ENCODE results near the gene PHF2. TPM values are rescaled to one million over a fixed set of nuclear protein-coding genes. Genes with fewer than 3 reads are reported as not detected.

Gene PHF2
- total and polyA plus RNA-seq, 9 of the 15 experiments (the other 6 are each of a cell fraction or from before 2014, with no cell fraction given), result 0.37 to 14.4 (median 8.1) TPM

DNA sequence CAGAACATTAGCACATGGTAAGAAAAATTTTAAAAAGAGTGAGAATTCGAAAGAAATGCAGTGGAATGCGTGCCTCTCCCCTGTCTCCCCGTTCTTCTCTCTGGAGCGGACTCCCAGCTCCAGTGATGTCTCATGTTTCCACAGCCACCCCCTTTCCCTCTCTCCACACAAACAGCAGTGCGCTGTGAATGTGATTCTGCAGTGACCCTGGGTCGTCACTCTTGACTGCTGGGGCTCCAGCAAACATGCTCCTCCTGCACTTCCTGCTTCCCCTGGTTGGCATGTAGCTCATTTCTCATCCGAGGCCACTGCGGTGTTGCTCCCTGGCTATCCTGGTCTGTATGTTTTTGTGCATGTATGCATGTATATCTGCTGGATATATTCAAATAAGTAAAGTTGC is 13.3 kb downstream of the PHF2 start:
- no peak overlapping the region for H3K4me2 ChIP-seq (ENCODE audit: insufficient read depth, low read length)
- peaks cover 33% of the 10 kb centered on the region for H3K79me2 ChIP-seq (ENCODE audit: control insufficient read depth, insufficient read depth, low read length)
- ChIA-PET CTCF (ENCODE audit: low intra/inter-chr PET ratio) (no interaction called here), POLR2A (interaction anchor here (1.2 kb wide), 1 partner anchor 9 kb away, joined by 6 read pairs; no protein-coding TSS in a partner anchor)
- H3K4me1 ChIP-seq (replicated peaks in 1 of 2; ENCODE audit: control insufficient read depth in 2 of 2, insufficient read depth in 2 of 2, low read length in 2 of 2), result peaks cover 19 to 26% of the 10 kb centered on the region in 2 experiments
- H3K9ac ChIP-seq (ENCODE audit: insufficient read depth in 1 of 2, low read depth in 2 of 2, low read length in 2 of 2), result peak overlapping the region in 1 of 2 experiments; percentile 61; a peak in 1 of 4 replicates
- ATAC-seq (no peak), FAIRE-seq (no peak), DNase-seq (ENCODE audit: extremely low read depth in 1 of 4, low spot score in 3 of 4) (no peak)
- intact Hi-C loops (cut with micrococcal nuclease) (no loop called here), in situ Hi-C loops (cut with MboI) (no loop called here)
- H4K20me1 ChIP-seq (replicated peaks; ENCODE audit: control insufficient read depth, insufficient read depth, low read length), result peaks cover 11% of the 10 kb centered on the region; the same call in 1 of the 2 replicates
- H3K27ac ChIP-seq (ENCODE audit: extremely low read depth, low read depth, low read length), result no peak overlapping the region
- no peaks in the 10 kb centered on the region for H3K9me3 ChIP-seq (replicated peaks; ENCODE audit: control insufficient read depth, insufficient read depth, low read depth, low read length)
- no peak overlapping the region for H3K4me3 ChIP-seq
- H3K9me1 ChIP-seq (ENCODE audit: control insufficient read depth, insufficient read depth, low read length), result no peaks in the 10 kb centered on the region
- TF ChIP-seq ZNF695 (CRISPR knock-in tag; IDR thresholded peaks at IDR 0.05) (no peak), U2AF1 (optimal IDR thresholded peaks at IDR 0.05; ENCODE audit: low read depth, low read length) (no peak), PHF21A (IDR thresholded peaks at IDR 0.05; ENCODE audit: borderline replicate concordance, low read depth) (no peak), FOXA3 (CRISPR knock-in tag; conservative IDR thresholded peaks at IDR 0.05 in 1 of 2, IDR thresholded peaks at IDR 0.05 in 1 of 2) (no peak), ZNF263 (CRISPR knock-in tag; IDR thresholded peaks at IDR 0.05; ENCODE audit: borderline replicate concordance) (no peak), EWSR1 (IDR thresholded peaks at IDR 0.05; ENCODE audit: borderline replicate concordance, low read depth, partially characterized antibody) (no peak), STAT5A (IDR thresholded peaks at IDR 0.05; ENCODE audit: borderline replicate concordance, low read length) (no peak)
- H3K36me3 ChIP-seq (ENCODE audit: control insufficient read depth, insufficient read depth, low read length), result no peaks in the 10 kb centered on the region
- 54% methylated on average over 8 of the region's 8 CpGs for WGBS (ENCODE audit: insufficient coverage, low coverage, missing lambda C conversion rate)
- BruUV-seq (replicated peaks), result no TSS peak
- H3K27me3 ChIP-seq (ENCODE audit: control insufficient read depth in 2 of 2, insufficient read depth in 2 of 2, low read length in 2 of 2), result no peaks in the 10 kb centered on the region
- no peak overlapping the region for H2AFZ ChIP-seq (ENCODE audit: low read depth, low read length)
